ENCODE measurements around the gene ZNF740. TPM values are rescaled to one million over a fixed set of nuclear protein-coding genes. Genes with fewer than 3 reads are reported as not detected.

Gene ZNF740
- total and polyA plus RNA-seq, 2 donors (not counting 1 experiment from before 2014, with no cell fraction given) = 35.9 to 117 TPM

- peak; percentile 2 for ATAC-seq (ENCODE audit: low read depth)
Measured at GRCh38 chr12:53179687-53180219, 769 bp upstream of the ZNF740 start.

More at GRCh38 chr12:53179687-53180219, 769 bp upstream of the ZNF740 start:
- Mint-ChIP-seq H3K27me3 (no peaks in the 10 kb centered on the region), H3K27ac (peak overlapping the region; percentile 95), H3K9me3 (ENCODE audit: insufficient read depth) (no peaks in the 10 kb centered on the region), H3K4me1 (peaks cover 47% of the 10 kb centered on the region), H3K4me3 (peak overlapping the region; percentile 95)
- intact Hi-C loops (cut with micrococcal nuclease) = loop anchor here (1.0 to 5.0 kb wide), 14 partner anchors 11 to 321 kb away; partner anchors contain the start of genes EIF4B, ESPL1, ITGB7 and MYG1
- TF ChIP-seq EZH2 (IDR thresholded peaks at IDR 0.05; ENCODE audit: borderline replicate concordance, insufficient read depth, low read depth, low read length, poor library complexity, severe bottlenecking) = no peak
- no peak for TF ChIP-seq CTCF (IDR thresholded peaks at IDR 0.05)
- H3K27ac ChIP-seq (ENCODE audit: low read length in 2 of 2) = peak overlapping the region; percentile 87 to 89
- H2AFZ ChIP-seq (ENCODE audit: insufficient read depth, low read depth, low read length, poor library complexity, severe bottlenecking) = peak overlapping the region; percentile 97
- ChIA-PET POLR2A (interaction anchor here (0.7 to 2.8 kb wide), 13 partner anchors 11 to 173 kb away, joined by 3 to 24 read pairs (median 6); partner anchors contain the start of genes ESPL1, ITGB7, MYG1 and PFDN5), CTCF (interaction anchor here (0.9 to 7.6 kb wide), 16 partner anchors 11 to 241 kb away, joined by 3 to 56 read pairs (median 7); partner anchors contain the start of genes AAAS, ESPL1 and SPRYD3)
- H3K4me3 ChIP-seq (ENCODE audit: control extremely low read depth in 1 of 5, extremely low read depth in 1 of 5, insufficient read depth in 1 of 5, low read depth in 2 of 5, low read length in 4 of 5) = peak overlapping the region; percentile 81 to 92 (median 86)
- peak overlapping the region; percentile 78 for H3K9ac ChIP-seq (ENCODE audit: low read length)
- H3K27me3 ChIP-seq (replicated peaks in 1 of 4; ENCODE audit: control extremely low read depth in 1 of 4, control insufficient read depth in 3 of 4, insufficient read depth in 4 of 4, low read length in 3 of 4) = no peaks in the 10 kb centered on the region
- WGBS (ENCODE audit: insufficient coverage) = 10% methylated on average over 10 of the region's 12 CpGs
- peaks cover 39% of the 10 kb centered on the region for H4K20me1 ChIP-seq (ENCODE audit: control insufficient read depth, insufficient read depth, low read length, poor library complexity, severe bottlenecking)
- H3K79me2 ChIP-seq (ENCODE audit: control insufficient read depth, insufficient read depth, low read length) = peaks cover 41% of the 10 kb centered on the region
- H3K4me2 ChIP-seq (replicated peaks; ENCODE audit: low read depth, low read length, poor library complexity, severe bottlenecking) = peak overlapping the region; percentile 77
- H3K36me3 ChIP-seq (replicated peaks in 1 of 2; ENCODE audit: control extremely low read depth in 1 of 2, control insufficient read depth in 1 of 2, extremely low read depth in 1 of 2, insufficient read depth in 2 of 2, low read length in 1 of 2) = peaks cover 0 to 30% of the 10 kb centered on the region in 2 experiments
- H3K4me1 ChIP-seq (ENCODE audit: control insufficient read depth in 2 of 2, insufficient read depth in 2 of 2, low read length in 2 of 2) = peaks cover 28 to 35% of the 10 kb centered on the region in 2 donors
- no peak for DNase-seq
- H3K9me3 ChIP-seq (ENCODE audit: control extremely low read depth in 1 of 3, control insufficient read depth in 2 of 3, insufficient read depth in 1 of 3, low read length in 2 of 3) = no peaks in the 10 kb centered on the region

Measured in B cell (primary cell).